Stimulated activated CD4-positive, alpha-beta T cell treated with anti-CD3 and anti-CD28 coated beads, TNF-alpha, amount 100 ng/mL, for 24 hours (primary cell): ENCODE data around the gene RNF31.

Experiments used
- DNase-seq, 3 experiments: peaks; one replicate each; pipeline ENCODE4 v3.0.0-alpha.2; 2020; ENCODE audit warnings: low read depth in 3 of 3

Gene RNF31

DNA sequence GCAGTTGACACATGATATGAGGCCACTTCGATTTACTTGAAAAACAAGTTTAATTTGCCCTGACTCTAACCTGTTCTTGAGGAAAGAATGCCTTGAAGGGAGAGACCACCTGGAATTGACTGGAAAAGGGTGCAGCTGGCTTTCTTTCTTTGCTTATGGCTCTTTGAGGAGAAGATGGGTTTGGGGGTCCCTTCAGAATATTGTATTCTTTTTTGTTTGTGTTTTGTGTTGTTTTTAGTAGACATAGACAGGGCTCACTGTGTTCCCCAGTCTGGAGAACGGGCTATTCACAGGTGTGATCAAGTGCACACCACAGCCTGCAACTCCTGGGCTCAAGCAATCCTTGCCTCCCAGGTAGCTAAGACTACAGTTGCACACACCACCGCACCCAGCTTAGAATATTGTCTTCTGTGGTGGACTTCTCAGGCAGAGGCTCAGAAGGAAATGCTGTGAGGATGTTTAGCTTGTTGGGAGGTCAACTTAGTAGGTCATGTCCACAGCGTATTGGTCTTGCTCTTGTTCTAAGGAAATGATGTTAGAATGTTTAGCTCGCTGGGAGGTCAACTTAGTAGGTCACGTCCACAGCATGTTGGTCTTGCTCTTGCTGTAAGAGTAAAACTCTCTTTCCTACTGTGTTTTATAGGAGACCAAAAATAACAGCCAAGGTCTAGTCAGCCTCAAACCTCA lies 31.0 kb upstream of the RNF31 start:
- DNase-seq = no peak

DNA sequence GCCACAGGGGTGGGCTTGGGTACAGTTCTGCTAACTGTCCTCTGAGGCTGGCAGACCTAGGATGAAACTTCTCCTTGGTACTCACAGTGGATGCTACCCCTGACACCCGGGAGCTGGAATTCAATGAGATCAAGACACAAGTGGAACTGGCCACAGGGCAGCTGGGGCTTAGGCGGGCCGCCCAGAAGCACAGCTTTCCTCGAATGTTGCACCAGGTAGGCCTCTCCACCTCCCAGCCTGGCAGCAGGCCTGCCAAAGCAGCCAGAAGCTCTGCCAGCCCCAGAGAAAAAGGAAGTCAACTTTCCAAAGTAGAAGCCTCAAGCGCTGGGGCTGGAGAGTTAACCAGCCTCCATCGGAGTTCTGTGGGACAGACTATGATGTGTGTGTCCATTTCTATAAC lies 30.1 kb upstream of the RNF31 start:
- no peak for DNase-seq

DNA sequence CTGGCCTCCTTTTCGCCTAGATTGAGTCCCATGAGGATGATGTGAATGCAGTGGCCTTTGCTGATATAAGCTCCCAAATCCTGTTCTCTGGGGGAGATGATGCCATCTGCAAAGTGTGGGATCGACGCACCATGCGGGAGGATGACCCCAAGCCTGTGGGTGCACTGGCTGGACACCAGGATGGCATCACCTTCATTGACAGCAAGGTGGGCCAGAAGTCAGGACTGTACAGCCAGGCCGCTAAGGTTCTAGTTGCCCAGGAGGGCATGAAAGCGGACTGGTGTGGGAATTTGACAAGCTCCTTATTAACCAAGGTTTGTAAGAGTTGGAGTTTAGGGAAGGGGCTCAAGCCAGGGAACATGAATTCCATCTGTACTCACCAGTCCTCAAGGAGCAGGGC lies 27.6 kb upstream of the RNF31 start:
- DNase-seq = no peak

DNA sequence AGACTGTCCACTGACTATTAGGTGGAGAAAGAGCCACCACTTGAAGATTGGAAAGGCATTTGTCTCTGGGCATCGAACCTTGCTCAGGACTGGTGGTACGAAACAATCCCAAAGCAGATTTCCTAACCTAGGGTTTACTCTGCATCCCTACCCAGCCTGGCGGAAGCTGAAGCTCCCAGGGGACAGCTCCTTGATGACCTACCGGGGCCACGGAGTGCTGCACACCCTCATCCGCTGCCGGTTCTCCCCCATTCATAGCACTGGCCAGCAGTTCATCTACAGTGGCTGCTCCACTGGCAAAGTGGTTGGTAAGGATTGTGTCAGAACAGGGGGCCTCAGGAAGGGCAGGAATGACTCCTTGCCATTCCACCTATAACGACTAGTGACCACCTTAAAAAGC lies 26.1 kb upstream of the RNF31 start:
- no peak for DNase-seq

DNA sequence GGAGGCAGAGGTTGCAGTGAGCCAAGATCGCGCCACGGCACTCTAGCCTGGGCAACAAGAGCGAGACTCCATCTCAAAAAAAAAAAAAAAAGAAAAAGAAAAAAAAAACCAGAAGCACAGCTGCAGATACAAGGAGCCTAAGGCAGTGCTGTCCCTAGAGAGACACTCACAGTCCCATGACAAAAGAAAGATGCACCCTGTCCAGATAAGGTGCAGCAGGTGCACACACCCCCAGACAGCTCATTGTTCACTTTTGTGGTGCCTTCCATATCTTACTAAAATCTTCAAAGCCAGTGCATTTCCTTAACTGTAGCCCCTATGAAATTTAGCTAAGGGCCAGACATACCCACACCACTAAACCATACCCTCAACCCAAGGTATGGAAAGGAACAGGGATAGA lies 24.9 kb upstream of the RNF31 start:
- no peak for DNase-seq

DNA sequence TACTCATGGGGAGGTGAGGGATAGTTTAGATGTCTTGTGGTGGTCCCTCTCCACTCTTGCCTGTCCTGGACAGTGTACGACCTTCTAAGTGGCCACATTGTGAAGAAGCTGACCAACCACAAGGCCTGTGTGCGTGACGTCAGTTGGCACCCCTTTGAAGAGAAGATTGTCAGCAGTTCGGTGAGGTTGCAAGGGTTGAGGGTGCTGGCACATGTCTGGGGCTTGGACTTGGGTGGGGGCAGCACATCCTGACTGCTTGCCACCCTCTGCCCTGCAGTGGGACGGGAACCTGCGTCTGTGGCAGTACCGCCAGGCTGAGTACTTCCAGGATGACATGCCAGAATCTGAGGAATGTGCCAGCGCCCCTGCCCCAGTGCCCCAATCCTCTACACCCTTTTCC lies 24.4 kb upstream of the RNF31 start:
- no peak for DNase-seq

DNA sequence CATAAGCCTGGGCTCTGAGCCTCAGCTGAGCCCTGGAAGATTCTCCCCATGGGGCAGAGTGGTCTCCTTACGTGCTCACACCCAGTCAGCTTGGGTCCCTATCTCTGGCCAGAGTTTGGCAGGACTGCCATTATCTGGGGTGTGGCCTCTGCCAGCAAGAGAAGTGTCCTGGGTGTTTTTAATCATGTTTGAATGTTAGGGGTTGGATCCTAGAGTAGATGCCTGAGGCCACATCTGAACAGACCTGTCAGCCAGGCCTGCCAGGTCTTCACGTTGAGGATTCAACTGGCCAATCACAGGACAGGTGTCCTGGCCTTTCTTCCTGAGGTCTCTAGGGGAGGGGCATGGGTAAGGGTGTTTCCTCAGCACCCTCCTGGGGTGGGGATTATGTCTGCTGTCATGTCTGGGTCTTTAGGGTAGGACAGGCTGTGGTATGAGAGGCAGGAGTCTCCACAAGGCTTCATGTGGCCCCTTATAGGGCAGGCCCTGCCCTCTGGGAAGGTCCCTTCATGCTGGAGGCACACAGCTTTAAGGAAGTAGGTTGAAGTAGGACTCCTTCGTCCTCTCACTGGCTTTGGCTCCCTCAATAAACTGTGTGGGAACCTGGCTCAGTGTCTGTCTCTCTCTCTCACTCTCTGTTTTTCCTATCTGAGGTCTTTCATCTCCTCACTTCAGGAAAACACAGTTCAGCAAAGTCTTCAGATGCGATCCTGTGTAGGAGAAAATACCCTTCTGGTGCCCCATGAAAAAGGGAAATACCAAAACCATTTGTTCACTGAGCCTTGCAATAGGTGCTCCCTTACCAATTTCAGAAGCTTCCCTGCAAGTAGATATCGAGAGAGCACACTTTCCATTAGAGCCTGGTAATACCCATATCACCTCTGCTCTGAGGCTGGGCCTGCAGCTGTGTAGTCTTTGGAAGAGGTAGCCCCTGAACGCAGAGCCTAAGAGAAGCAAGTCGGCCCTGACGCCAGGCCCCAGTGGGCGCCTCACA lies 23.6 kb upstream of the RNF31 start:
- no peak for DNase-seq

DNA sequence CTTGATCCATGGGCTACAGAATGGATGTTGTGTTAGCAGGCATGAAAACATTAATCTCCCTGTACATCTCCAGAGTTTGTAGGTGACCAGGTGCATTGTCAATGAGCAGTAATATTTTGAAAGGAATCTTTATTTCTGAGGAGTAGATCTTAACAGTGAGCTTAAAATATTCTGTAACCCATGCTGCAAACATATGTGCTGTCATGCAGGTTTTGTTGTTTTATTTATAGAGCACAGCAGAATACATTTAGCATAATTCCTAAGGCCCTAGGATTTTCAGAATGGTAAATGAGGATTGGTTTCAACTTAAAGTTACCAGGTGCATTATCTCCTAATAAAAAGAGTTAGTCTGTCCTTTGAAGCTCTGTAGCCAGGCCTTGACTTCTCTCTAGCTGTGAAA lies 20.4 kb upstream of the RNF31 start:
- DNase-seq = no peak

DNA sequence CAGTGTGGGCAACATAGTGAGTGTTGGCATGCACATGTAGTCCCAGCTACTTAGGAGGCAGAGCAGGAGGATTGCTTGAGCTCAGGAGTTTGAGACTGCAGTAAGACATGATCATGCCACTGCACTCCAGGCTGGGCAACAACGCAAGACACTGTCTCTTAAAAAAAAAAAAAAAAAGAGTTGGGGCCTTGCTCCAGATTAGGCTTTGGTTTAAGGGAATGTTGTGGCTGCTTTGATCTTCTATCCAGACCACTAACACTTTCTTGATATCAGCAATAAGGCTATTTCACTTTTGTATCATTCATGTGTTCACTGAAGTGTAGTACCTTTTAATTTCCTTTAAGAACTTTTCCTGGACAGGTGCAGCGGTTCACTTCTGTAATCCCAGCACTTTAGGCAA lies 19.6 kb upstream of the RNF31 start:
- DNase-seq = no peak

DNA sequence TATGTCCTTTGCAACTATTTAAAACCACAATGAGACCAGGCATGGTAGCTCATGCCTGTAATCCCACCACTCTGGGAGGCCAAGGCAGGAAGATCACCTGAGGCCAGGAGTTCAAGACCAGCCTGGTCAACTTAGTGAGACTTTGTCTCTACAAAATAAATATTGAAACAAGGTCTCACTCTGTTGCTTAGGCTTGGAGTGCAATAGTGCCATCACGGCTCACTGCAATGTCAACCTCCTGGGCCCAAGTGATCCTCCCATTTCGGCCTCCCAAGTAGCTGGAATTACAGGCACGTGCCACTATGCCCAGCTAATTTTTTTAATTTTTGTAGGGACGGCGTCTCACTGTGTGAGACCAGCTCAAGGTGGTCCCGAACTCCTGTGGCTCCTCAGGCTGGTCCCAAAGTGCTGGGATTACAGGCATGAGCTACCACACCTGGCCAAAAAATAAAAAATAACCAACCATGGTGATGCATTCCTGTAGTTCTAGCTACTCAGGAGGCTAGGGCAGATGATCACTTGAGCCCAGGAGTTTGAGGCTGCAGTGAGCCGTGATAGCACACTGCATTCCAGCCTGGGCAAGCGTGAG lies 17.8 kb upstream of the RNF31 start:
- DNase-seq = no peak

DNA sequence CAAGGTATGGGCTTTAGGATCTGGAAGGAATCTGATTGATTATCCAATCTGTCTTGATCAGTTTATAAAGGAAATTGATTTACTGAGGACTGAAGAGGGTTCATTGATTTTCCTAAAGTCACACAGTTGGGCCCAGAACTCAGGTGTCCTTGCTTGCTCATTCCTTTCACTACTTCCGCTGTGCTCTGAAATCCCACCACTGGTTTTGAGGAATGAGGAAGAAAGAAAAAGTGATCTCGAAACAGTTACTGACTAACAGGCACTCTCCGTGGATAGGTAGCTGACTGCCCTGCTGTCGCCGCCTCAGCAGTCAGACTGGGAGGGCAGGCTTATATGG lies 16.9 kb upstream of the RNF31 start, which contains the start of gene FITM1:
FITM1 (plus strand) TSS at position 280 of the 337 bp plus-strand sequence. CDS start 905 bp downstream, outside the sequence.
- DNase-seq = no peak

DNA sequence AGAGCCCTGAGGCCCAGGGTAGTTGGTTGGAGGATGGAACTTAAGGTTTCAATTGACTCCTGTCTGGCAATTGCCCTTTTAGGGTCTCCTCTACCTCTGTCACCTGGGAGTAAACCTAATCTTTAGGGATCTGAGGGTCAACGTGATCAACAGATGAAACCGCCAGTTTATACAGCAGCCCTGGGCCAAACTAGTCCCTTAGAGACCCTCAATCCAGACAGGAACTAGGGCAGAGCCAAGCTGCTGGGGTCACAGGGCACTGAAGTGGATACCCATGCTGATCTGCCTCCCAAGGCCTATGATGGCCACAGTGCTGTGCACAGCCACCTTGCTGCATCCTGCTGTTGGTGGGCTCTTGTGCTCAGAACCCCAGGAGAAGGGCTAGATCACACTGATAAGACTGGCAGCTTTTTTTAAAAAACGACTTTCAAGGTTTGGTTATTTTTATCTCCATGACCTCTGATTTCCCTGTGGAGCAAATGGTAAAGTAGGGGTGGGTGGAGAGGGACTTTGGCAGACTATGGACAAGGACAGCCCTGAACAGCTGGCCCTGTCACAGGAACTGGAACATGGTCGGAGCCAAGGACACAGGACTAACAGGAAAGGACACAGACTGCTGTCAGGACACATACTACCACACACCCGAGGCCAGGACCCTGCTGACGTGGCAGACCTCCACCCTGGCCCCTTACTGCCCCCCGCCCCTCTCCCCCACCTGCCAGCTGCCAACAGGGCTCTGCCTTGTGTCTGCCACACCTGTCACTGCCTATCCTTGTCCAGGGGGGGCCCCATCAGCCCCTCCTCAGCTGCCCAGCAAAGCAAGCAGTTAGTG lies 16.4 kb upstream of the RNF31 start:
- no peak for DNase-seq

DNA sequence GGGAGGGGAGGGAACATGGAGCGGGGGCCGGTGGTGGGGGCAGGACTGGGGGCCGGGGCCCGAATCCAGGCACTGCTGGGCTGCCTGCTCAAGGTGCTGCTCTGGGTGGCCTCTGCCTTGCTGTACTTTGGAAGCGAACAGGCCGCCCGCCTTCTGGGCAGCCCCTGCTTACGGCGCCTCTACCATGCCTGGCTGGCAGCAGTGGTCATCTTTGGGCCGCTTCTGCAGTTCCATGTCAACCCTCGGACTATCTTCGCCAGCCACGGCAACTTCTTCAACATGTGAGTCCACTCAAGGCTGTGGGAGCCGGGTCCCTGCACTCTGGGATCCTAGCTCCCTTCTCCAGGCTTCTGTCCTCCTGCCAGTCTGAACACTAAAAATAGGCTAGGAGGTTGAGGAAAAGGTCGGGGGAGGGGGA lies 15.7 kb upstream of the RNF31 start:
- DNase-seq = no peak

DNA sequence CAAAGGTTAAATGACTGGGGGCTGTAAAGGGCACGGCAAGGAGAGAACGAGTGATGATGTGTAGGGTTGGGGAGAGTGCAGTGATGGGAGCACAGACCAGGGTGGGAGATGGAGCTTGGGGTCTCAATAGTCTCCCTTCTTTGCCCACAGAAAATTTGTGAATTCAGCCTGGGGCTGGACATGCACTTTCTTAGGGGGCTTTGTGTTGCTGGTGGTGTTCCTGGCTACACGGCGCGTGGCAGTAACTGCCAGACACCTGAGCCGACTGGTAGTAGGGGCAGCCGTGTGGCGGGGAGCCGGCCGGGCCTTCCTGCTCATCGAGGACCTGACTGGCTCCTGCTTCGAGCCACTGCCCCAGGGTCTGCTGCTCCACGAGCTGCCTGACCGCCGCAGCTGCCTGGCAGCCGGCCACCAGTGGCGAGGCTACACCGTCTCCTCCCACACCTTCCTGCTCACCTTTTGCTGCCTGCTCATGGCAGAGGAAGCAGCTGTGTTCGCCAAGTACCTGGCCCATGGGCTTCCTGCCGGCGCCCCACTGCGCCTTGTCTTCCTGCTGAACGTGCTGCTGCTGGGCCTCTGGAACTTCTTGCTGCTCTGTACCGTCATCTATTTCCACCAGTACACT lies 15.1 kb upstream of the RNF31 start:
- no peak for DNase-seq

DNA sequence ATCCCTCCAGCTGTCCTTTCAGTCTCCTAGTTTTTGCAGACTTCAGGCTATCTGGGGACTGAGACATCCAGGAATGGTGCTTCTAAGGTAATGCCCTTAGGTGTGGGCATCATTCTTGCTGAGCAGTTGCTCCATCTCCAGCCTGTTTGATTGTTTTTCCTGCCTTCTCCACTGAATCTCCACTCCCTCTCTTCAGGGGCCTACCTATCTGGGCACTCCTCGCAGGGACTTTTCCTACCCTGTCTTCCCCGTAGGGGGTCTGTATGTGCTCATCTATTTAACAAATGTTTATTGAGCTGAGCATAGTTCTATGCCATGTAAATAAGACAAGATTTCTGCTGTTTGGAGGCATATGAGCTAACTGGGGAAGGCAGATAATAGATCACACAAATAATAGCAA lies 14.3 kb upstream of the RNF31 start:
- DNase-seq = no peak

DNA sequence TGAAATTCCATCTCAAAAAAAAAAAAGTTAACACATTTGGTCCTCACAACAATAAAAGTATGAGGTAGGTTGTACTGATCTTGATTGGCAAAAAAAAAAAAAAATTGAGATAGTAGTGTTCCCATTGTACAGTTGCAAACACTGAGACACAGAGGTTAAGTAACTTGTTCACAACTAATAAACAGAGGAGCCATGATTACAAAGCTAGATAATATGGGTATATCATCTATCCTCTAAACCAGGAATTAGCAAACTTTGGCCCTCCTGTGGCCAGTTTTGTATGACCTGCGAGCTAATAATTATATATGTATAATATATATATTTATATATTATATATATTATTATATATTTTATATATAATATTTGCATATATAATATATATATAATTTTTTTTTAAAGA lies 13.6 kb upstream of the RNF31 start:
- DNase-seq = no peak

DNA sequence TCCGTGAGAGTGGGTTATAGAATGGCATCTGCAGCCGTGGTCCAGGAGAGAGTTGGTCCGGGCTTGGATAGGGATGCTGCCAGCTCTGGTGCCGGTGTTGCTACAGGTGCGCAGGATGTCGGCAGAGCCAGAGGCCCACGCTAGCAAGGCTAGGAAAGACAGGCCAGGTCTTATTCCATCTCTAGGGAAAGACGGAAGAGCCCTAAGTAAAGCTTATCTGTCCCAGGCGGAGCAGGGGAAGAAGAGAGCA lies 11.8 kb upstream of the RNF31 start:
- no peak for DNase-seq

DNA sequence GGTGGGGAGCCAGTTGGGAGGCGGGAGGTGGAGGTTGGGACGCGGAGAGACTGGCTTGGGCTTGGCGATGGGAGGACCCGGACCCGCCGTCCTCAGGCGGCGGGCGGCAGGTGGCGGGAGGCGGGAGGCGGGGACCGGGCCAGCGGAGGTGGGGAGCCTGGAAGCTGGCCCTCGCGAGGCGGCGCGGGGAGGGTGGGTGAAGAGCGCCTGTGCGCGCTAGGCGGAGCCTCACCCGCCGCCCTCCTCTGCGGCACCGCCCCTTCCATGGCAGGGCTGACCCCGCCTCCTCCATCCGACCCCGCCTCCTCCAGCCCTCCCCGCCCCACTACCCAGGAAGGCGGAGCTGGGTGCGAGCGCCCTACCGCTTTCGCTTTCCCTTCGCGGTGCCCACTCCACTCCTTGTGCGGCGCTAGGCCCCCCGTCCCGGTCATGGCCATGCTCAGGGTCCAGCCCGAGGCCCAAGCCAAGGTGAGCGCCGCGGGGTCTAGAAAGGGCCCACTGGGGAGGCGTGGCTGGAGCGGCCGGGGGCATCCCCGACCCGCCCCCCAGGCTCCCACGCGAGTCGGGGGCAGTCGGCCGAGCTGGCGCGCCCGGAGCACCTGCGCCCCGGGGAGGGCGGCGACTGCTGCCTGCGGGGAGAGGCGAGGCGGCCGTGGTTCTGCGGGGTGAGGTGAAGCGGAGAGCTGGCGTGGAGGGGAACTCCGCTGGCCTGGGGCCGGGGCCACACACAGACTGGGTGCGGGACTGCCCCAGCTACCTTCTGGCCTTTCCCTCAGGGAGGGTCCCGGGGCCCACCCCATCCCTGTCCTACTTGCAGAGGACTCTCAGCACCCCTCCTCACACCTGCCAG lies 11.2 kb upstream of the RNF31 start, which contains the start of gene PSME1:
PSME1 (plus strand) TSS at position 361 of the 850 bp plus-strand sequence; CDS start at position 430, 69 bp downstream.
- DNase-seq = peak; percentile 88 to 94 (median 91)

DNA sequence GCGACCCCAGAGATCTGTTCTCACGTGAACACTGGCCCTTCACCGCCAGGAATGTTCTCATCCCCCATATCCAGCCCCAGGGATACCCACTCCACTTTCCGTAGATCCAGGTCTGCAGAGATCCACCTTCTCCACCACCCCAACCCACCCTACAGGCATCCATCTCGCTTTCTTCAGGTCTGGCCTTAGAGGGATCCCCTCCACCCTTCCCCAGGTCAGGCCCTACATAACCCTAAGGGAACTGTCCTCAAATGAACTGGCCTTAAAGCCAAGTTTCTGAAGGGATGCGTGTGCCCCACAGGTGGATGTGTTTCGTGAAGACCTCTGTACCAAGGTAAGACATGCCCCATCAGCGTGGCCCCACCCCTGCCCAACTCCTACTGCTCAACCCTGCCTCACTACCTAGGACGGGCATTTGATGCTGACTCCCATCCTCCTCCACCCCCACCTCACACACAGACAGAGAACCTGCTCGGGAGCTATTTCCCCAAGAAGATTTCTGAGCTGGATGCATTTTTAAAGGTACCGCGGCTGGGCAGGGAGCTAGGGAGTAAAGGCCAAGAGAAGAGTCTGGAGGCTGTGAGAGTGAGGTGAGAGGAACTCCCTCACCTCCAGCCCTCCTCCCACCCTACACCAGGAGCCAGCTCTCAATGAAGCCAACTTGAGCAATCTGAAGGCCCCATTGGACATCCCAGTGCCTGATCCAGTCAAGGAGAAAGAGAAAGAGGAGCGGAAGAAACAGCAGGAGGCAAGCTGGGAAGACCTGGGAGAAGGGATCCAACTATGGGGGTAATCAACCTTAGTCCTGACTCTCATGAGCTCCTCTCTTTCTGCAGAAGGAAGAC lies 10.4 kb upstream of the RNF31 start:
- DNase-seq = no peak
